ENCODE measurements around the gene MYH13.

MYH13 gene

GRCh38 chr17:10372906-10373305, at the start of gene MYH13:
Gene MYH13, minus strand, starts transcription at chr17:10373006. Its CDS starts 8,476 bp downstream, at chr17:10364530.
- DNase-seq: no peak

GRCh38 chr17:10421900-10422542, 49.2 kb upstream of the MYH13 start, which contains the start of gene MYH8:
Gene MYH8, minus strand, starts transcription at chr17:10421950. Its CDS starts 1,723 bp downstream, at chr17:10420227.
- no peak for DNase-seq

- DNase-seq: no peak
These were observed 48.4 kb upstream of the MYH13 start for GRCh38 chr17:10421211-10421610.

- no peak for DNase-seq
These were observed 48.0 kb upstream of the MYH13 start for GRCh38 chr17:10420811-10421210.

GRCh38 chr17:10417431-10417830, 44.6 kb upstream of the MYH13 start:
- DNase-seq: no peak

GRCh38 chr17:10415161-10415560, 42.4 kb upstream of the MYH13 start:
- no peak for DNase-seq

GRCh38 chr17:10403589-10403988, 30.8 kb upstream of the MYH13 start:
- no peak for DNase-seq

GRCh38 chr17:10398352-10398751, 25.5 kb upstream of the MYH13 start:
- DNase-seq: no peak

GRCh38 chr17:10396524-10397163, 23.8 kb upstream of the MYH13 start:
- no peak for DNase-seq

GRCh38 chr17:10394201-10394887, 21.5 kb upstream of the MYH13 start:
- no peak for DNase-seq

- no peak for DNase-seq
These were observed 20.1 kb upstream of the MYH13 start for GRCh38 chr17:10392880-10393279.

GRCh38 chr17:10385871-10386270, 13.1 kb upstream of the MYH13 start:
- DNase-seq: no peak

GRCh38 chr17:10384175-10384574, 11.4 kb upstream of the MYH13 start:
- DNase-seq: no peak

- peak; percentile 5 for DNase-seq
These were observed 8.0 kb upstream of the MYH13 start for GRCh38 chr17:10380631-10381408.

GRCh38 chr17:10370016-10370608, 2.7 kb downstream of the MYH13 start:
- DNase-seq: no peak

- DNase-seq: no peak
These were observed 3.6 kb downstream of the MYH13 start for GRCh38 chr17:10369239-10369638.

GRCh38 chr17:10368561-10368960, 4.2 kb downstream of the MYH13 start:
- DNase-seq: no peak

GRCh38 chr17:10360578-10360977, 12.2 kb downstream of the MYH13 start:
- DNase-seq: no peak

GRCh38 chr17:10357768-10358167, 15.0 kb downstream of the MYH13 start:
- no peak for DNase-seq

GRCh38 chr17:10354651-10355050, 18.2 kb downstream of the MYH13 start:
- no peak for DNase-seq

GRCh38 chr17:10352893-10353292, 19.9 kb downstream of the MYH13 start:
- no peak for DNase-seq

- no peak for DNase-seq
These were observed 23.4 kb downstream of the MYH13 start for GRCh38 chr17:10349403-10349802.

GRCh38 chr17:10344816-10345215, 28.0 kb downstream of the MYH13 start:
- no peak for DNase-seq
